H1 (cell line): ENCODE data around the gene HOXD4. TPM values are rescaled to one million over a fixed set of nuclear protein-coding genes. Genes with fewer than 3 reads are reported as not detected.

ENCODE experiments used
- CTCF ChIA-PET: fragments of 300-600 bp; sonication (Branson Sonifier 250); formaldehyde crosslinking; loops from one replicate; lab custom pipeline; 2021; ENCODE audit not compliant: partially characterized antibody; lab: Charles Lee
- POLR2A ChIA-PET: fragments of 300-600 bp; sonication (Branson Sonifier 250); formaldehyde crosslinking; loops from one replicate; lab custom pipeline; 2021; ENCODE audit warnings: inconsistent platforms; ENCODE audit not compliant: partially characterized antibody; lab: Charles Lee
- DNase-seq, 2 experiments: peaks; one replicate each; pipeline versions ENCODE4 v3.0.0 to v3.0.0-alpha.2; 2010 to 2022; ENCODE audit warnings: low spot score in 2 of 2, low read depth in 1 of 2, mixed read lengths in 1 of 2
- FAIRE-seq: peaks from 2 replicates; lab custom pipeline; 2011; peaks lifted over from hg19 to GRCh38; lab: Jason Lieb, UNC
- H2AFZ ChIP-seq: 2 replicates; pipeline ENCODE4 v1.8.1; 2012; ENCODE audit warnings: low read length, inconsistent platforms
- H2AK5ac ChIP-seq: 2 replicates; pipeline ENCODE4 v1.6.1; 2013; ENCODE audit warnings: low read depth, low read length
- H2BK120ac ChIP-seq: replicated peaks from 2 replicates; pipeline ENCODE3; 2013; ENCODE audit warnings: low read depth, low read length, inconsistent platforms
- H2BK12ac ChIP-seq: 2 replicates; pipeline ENCODE4 v1.6.1; 2013; ENCODE audit warnings: low read depth, low read length
- H2BK15ac ChIP-seq: 2 replicates; pipeline ENCODE4 v1.6.1; 2013; ENCODE audit warnings: low read length
- H2BK20ac ChIP-seq: 2 replicates; pipeline ENCODE4 v1.6.1; 2013; ENCODE audit warnings: low read length
- H2BK5ac ChIP-seq: 2 replicates; pipeline ENCODE4 v1.6.1; 2013; ENCODE audit warnings: low read depth, low read length
- H3K14ac ChIP-seq: 2 replicates; pipeline ENCODE4 v1.6.1; 2013; ENCODE audit warnings: inconsistent platforms; ENCODE audit not compliant: insufficient read length
- H3K18ac ChIP-seq: 2 replicates; pipeline ENCODE4 v1.6.1; 2013; ENCODE audit warnings: low read length; ENCODE audit errors: extremely low read depth
- H3K23ac ChIP-seq: 2 replicates; pipeline ENCODE4 v1.6.1; 2013; ENCODE audit warnings: inconsistent platforms; ENCODE audit not compliant: insufficient read length
- H3K23me2 ChIP-seq: 2 replicates; pipeline ENCODE4 v1.6.1; 2013; ENCODE audit warnings: low read depth, low read length
- H3K27ac ChIP-seq: 2 replicates; pipeline ENCODE4 v1.6.1; 2011; ENCODE audit warnings: low read depth, low read length, inconsistent platforms
- H3K27me3 ChIP-seq, 4 experiments: replicated peaks in 1 of 4; 1 replicate in 1 of 4; 2 replicates in 3 of 4; pipeline versions ENCODE4 v1.6.1 to v1.8.1; 2011 to 2013; ENCODE audit warnings: low read length in 3 of 4, mild to moderate bottlenecking in 3 of 4, inconsistent platforms in 2 of 4, mixed read lengths in 2 of 4, moderate library complexity in 1 of 4; ENCODE audit not compliant: control insufficient read depth in 3 of 4, insufficient read depth in 3 of 4; ENCODE audit errors: extremely low read depth in 1 of 4
- H3K36me3 ChIP-seq, 4 experiments: 2 replicates each; pipeline versions ENCODE4 v1.6.1 to v1.8.1; 2011 to 2013; ENCODE audit warnings: mild to moderate bottlenecking in 4 of 4, low read length in 3 of 4, moderate library complexity in 2 of 4, control low read depth in 1 of 4, inconsistent platforms in 1 of 4; ENCODE audit not compliant: insufficient read depth in 4 of 4, control insufficient read depth in 2 of 4
- H3K4ac ChIP-seq: replicated peaks from 2 replicates; pipeline ENCODE3; 2013; ENCODE audit warnings: low read length, low read depth, mixed read lengths, inconsistent platforms; ENCODE audit not compliant: insufficient read length
- H3K4me1 ChIP-seq, 4 experiments: replicated peaks in 1 of 4; 1 replicate in 1 of 4; 2 replicates in 3 of 4; pipeline versions ENCODE4 v1.6.1 to v1.8.1; 2011 to 2013; ENCODE audit warnings: low read length in 3 of 4, inconsistent platforms in 2 of 4, mixed read lengths in 1 of 4; ENCODE audit not compliant: insufficient read depth in 4 of 4, control insufficient read depth in 3 of 4
- H3K4me2 ChIP-seq, 2 experiments: 2 replicates each; pipeline versions ENCODE4 v1.6.1 to v1.8.1; 2011 to 2013; ENCODE audit warnings: low read depth in 2 of 2, low read length in 2 of 2, control low read depth in 1 of 2, inconsistent platforms in 1 of 2, mild to moderate bottlenecking in 1 of 2; ENCODE audit not compliant: insufficient read depth in 1 of 2
- H3K4me3 ChIP-seq, 4 experiments: fragments of 200-600, 300-600 bp in 1 of 4; sonication (generic), shearing (Covaris generic), sonication (Bioruptor Twin) in 1 of 4; 2 replicates each; pipeline versions ENCODE4 v1.5.1 to v1.8.1; 2011 to 2016; ENCODE audit warnings: low read length in 4 of 4, low read depth in 3 of 4, control low read depth in 2 of 4, inconsistent platforms in 2 of 4, mild to moderate bottlenecking in 2 of 4, mixed read lengths in 1 of 4, moderate library complexity in 1 of 4; ENCODE audit not compliant: insufficient read depth in 2 of 4; ENCODE audit errors: extremely low read depth in 1 of 4
- H3K56ac ChIP-seq: replicated peaks from 2 replicates; pipeline ENCODE3; 2013; ENCODE audit warnings: low read depth, mild to moderate bottlenecking, mixed read lengths, low read length, inconsistent platforms; ENCODE audit not compliant: insufficient read length
- H3K79me1 ChIP-seq: 2 replicates; pipeline ENCODE4 v1.6.1; 2013; ENCODE audit warnings: low read depth, low read length, control low read depth
- H3K79me2 ChIP-seq, 2 experiments: 2 replicates each; pipeline versions ENCODE4 v1.6.1 to v1.8.1; 2012 to 2013; ENCODE audit warnings: low read length in 2 of 2, mild to moderate bottlenecking in 2 of 2, inconsistent platforms in 1 of 2; ENCODE audit not compliant: insufficient read depth in 2 of 2, control insufficient read depth in 1 of 2
- H3K9ac ChIP-seq, 4 experiments: replicated peaks in 1 of 4; 1 replicate in 1 of 4; 2 replicates in 3 of 4; pipeline versions ENCODE4 v1.6.1 to v1.8.1; 2011 to 2013; ENCODE audit warnings: low read depth in 3 of 4, low read length in 3 of 4, control low read depth in 2 of 4, mild to moderate bottlenecking in 2 of 4, moderate library complexity in 2 of 4, inconsistent platforms in 1 of 4; ENCODE audit errors: extremely low read depth in 1 of 4
- H3K9me3 ChIP-seq, 2 experiments: 2 replicates each; pipeline versions ENCODE4 v1.6.1 to v1.8.1; 2012 to 2013; ENCODE audit warnings: mild to moderate bottlenecking in 2 of 2, moderate library complexity in 2 of 2, control low read depth in 1 of 2, inconsistent platforms in 1 of 2, low read depth in 1 of 2, low read length in 1 of 2, mixed read lengths in 1 of 2; ENCODE audit not compliant: insufficient read depth in 2 of 2
- H4K20me1 ChIP-seq, 2 experiments: replicated peaks in 1 of 2; 2 replicates each; pipeline versions ENCODE3 to v1.8.1; 2011 to 2013; ENCODE audit warnings: inconsistent platforms in 2 of 2, low read length in 2 of 2, mild to moderate bottlenecking in 1 of 2; ENCODE audit not compliant: insufficient read depth in 2 of 2, control insufficient read depth in 1 of 2
- H4K5ac ChIP-seq: 2 replicates; pipeline ENCODE4 v1.6.1; 2013; ENCODE audit warnings: low read length, low read depth, mixed read lengths, inconsistent platforms; ENCODE audit not compliant: insufficient read length
- H4K8ac ChIP-seq: 2 replicates; pipeline ENCODE4 v1.8.0; 2013; ENCODE audit warnings: mild to moderate bottlenecking, moderate library complexity, low read length, inconsistent platforms; ENCODE audit not compliant: insufficient read depth; ENCODE audit errors: extremely low read depth
- H4K91ac ChIP-seq: replicated peaks from 2 replicates; pipeline ENCODE3; 2013; ENCODE audit warnings: low read length, mixed read lengths, inconsistent platforms; ENCODE audit not compliant: insufficient read length
- EZH2 ChIP-seq: fragments of 200-600 bp; sonication (generic); IDR thresholded peaks from 2 replicates; pipeline ENCODE4 v1.7.1; 2012; ENCODE audit warnings: low read depth, mild to moderate bottlenecking, moderate library complexity, low read length, inconsistent platforms; ENCODE audit not compliant: severe bottlenecking
- POU5F1 ChIP-seq: IDR thresholded peaks from 2 replicates; pipeline ENCODE4 v1.6.1; 2011; ENCODE audit warnings: low read depth, mild to moderate bottlenecking, low read length, moderate library complexity
- RNF2 ChIP-seq: fragments of 200-900, 300-1000 bp; sonication (generic); IDR thresholded peaks from 2 replicates; pipeline ENCODE4 v1.7.1; 2016; ENCODE audit warnings: borderline replicate concordance, low read depth, mild to moderate bottlenecking, antibody characterized with exemption, low read length; ENCODE audit not compliant: poor library complexity, severe bottlenecking; ENCODE audit errors: missing control alignments
- SUZ12 ChIP-seq: fragments of 200-600 bp; sonication (generic); IDR thresholded peaks from 2 replicates; pipeline ENCODE4 v1.6.1; 2012; ENCODE audit warnings: mild to moderate bottlenecking, inconsistent platforms, low read length, moderate library complexity, mixed read lengths
- WGBS, 2 experiments: shearing (Covaris generic) in 1 of 2; methylation state at CpG; one replicate each; pipeline versions ENCODE4 v1.1.6 to v1.1.7; 2013 to 2015; ENCODE audit warnings: low lambda C conversion rate in 2 of 2, mixed read lengths in 2 of 2, inconsistent platforms in 1 of 2, low coverage in 1 of 2, missing lambda C conversion rate in 1 of 2; ENCODE audit not compliant: insufficient replicate concordance in 2 of 2, insufficient coverage in 1 of 2, insufficient read length in 1 of 2; ENCODE audit errors: extremely low coverage in 1 of 2, missing lambda C conversion rate in 1 of 2; 5-methylcytosine and 5-hydroxymethylcytosine counted together
- polyA plus RNA-seq, 7 experiments: library from polyadenylated mRNA; depleted of rRNA in 3 of 7; stranded (reverse) in 5 of 7; unstranded in 2 of 7; fragments of >200 nt in 5 of 7; fragments of 200-250 nt in 2 of 7; gene quantifications; 1 replicate in 5 of 7; 2 replicates in 1 of 7; 4 replicates in 1 of 7; pipeline versions ENCODE4 v1.2.1 to v1.2.3, GENCODE V29; 2011 to 2013; ENCODE audit warnings: missing spikeins in 2 of 7, mixed read lengths in 2 of 7
- total RNA-seq: library from RNA; stranded (reverse); fragmentation: NEBNext Ultra II Directional; extraction: Animal tissue kit (Norgen Biotek cat#: 25700); gene quantifications from 2 replicates; pipeline ENCODE4 v1.2.1, GENCODE V29; 2021

The HOXD4 gene
- total and polyA plus RNA-seq, 2 of the 8 experiments (the other 6 are each of a cell fraction or from before 2014, with no cell fraction given) = not detected

DNA sequence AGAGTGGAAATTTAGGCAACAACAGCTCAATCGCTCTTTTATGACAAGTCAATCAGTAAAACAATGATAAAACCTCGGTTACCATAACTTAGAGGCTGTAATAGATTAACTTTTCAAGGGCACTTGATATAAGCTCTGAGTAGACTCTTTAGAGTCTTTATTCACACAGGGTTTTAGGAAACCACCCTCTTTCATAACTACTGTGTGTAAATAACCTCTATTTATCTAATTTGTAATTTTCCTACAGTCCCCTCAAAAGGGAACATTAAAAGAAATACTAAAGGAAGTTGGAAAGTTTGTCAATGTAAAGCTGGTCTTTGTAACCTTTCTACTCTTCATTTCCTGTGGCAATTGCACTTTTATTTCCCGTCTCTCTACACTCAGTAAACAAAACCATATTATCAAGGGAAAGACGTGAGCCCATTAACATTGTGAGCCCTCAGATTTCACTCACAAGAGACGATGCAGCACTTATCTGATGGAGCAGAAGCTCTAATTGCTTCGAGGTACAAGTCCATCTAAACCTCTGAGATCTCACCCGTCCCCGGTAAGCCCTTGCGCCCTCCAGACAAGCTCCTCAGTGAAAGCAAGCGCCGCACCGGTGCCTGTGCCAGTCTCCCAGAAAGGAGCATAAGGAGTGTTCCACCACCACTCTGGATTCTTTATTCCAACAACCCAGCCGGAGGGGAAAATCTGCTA is 36.0 kb downstream of the HOXD4 start:
- 10% methylated on average over 13 of the region's 13 CpGs; no CpG with 5 or more reads in 1 of the 2 experiments for WGBS, 2 experiments
- no peak for FAIRE-seq
- H3K4me2 ChIP-seq = peak overlapping the region; percentile 63 to 76

More for the DNA sequence above, 36.0 kb downstream of the HOXD4 start:
- Histone ChIP-seq H2BK120ac (no peak overlapping the region), H3K9me3 (no peaks in the 10 kb centered on the region), H3K36me3 (no peaks in the 10 kb centered on the region), H3K4me3 (peak overlapping the region in 1 of 4 experiments; percentile 54; a peak in 2 of 8 replicates), H3K79me1 (no peaks in the 10 kb centered on the region), H4K91ac (no peak overlapping the region), H3K27ac (no peak overlapping the region), H3K27me3 (peaks cover 78 to 99% (median 95%) of the 10 kb centered on the region in 4 experiments), H3K23me2 (peaks cover 11% of the 10 kb centered on the region; the same call in 1 of the 2 replicates), H2BK20ac (no peak overlapping the region), H2BK12ac (0 out of 2 replicates have a peak overlapping the region, but pooled peaks have one; percentile 71), H4K5ac (no peak overlapping the region), H3K56ac (no peak overlapping the region), H2AK5ac (no peak overlapping the region), H3K79me2 (no peaks in the 10 kb centered on the region), H3K9ac (no peak overlapping the region), H2BK5ac (no peak overlapping the region), H2AFZ (no peak overlapping the region), H3K14ac (no peak overlapping the region), H3K18ac (no peak overlapping the region), H4K8ac (no peak overlapping the region), H3K4me1 (peaks cover 3 to 6% (median 4%) of the 10 kb centered on the region in 4 experiments; a peak in 5 of 7 replicates), H3K23ac (no peak overlapping the region), H2BK15ac (no peak overlapping the region), H4K20me1 (peaks cover 15 to 21% of the 10 kb centered on the region in 2 experiments), H3K4ac (no peak overlapping the region)
- no peak for DNase-seq
- ChIA-PET POLR2A (interaction anchor here (0.8 to 1.5 kb wide), 2 partner anchors 12 to 83 kb away, joined by 3 read pairs; no protein-coding TSS in a partner anchor), CTCF (interaction anchor here (0.6 to 8.7 kb wide), 11 partner anchors 8 to 367 kb away, joined by 3 to 60 read pairs (median 4); no protein-coding TSS in a partner anchor)
- TF ChIP-seq RNF2 = peak; percentile 79
- TF ChIP-seq POU5F1 = no peak
- peak; percentile 97 for TF ChIP-seq EZH2
- TF ChIP-seq SUZ12 = peak; percentile 94; the same call in 1 of the 2 replicates
